ENCODE results near the gene ALKAL2.

Gene ALKAL2

GRCh38 chr2:246489-247144 lies 41.3 kb downstream of the ALKAL2 start:
- no peak for DNase-seq (ENCODE audit: extremely low read depth, insufficient read length)

GRCh38 chr2:244547-244946 lies 43.3 kb downstream of the ALKAL2 start:
- Histone ChIP-seq H3K27me3 (replicated peaks; ENCODE audit: control insufficient read depth, insufficient read depth, low read length) (no peaks in the 10 kb centered on the region), H3K36me3 (ENCODE audit: control insufficient read depth, insufficient read depth, low read length) (no peaks in the 10 kb centered on the region; the same call in none of the 2 replicates), H3K4me3 (replicated peaks; ENCODE audit: low read depth, low read length) (no peak overlapping the region)
- TF ChIP-seq, protein P1, sequence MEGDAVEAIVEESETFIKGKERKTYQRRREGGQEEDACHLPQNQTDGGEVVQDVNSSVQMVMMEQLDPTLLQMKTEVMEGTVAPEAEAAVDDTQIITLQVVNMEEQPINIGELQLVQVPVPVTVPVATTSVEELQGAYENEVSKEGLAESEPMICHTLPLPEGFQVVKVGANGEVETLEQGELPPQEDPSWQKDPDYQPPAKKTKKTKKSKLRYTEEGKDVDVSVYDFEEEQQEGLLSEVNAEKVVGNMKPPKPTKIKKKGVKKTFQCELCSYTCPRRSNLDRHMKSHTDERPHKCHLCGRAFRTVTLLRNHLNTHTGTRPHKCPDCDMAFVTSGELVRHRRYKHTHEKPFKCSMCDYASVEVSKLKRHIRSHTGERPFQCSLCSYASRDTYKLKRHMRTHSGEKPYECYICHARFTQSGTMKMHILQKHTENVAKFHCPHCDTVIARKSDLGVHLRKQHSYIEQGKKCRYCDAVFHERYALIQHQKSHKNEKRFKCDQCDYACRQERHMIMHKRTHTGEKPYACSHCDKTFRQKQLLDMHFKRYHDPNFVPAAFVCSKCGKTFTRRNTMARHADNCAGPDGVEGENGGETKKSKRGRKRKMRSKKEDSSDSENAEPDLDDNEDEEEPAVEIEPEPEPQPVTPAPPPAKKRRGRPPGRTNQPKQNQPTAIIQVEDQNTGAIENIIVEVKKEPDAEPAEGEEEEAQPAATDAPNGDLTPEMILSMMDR (IDR thresholded peaks at IDR 0.05; ENCODE audit: insufficient read depth, low read length, poor library complexity, severe bottlenecking) = no peak
- DNase-seq (ENCODE audit: extremely low read depth, insufficient read length) = no peak

More at GRCh38 chr2:246489-247144, 41.3 kb downstream of the ALKAL2 start:
- Histone ChIP-seq H3K4me3 (replicated peaks; ENCODE audit: low read depth, low read length) (no peak overlapping the region), H3K27me3 (replicated peaks; ENCODE audit: control insufficient read depth, insufficient read depth, low read length) (no peaks in the 10 kb centered on the region), H3K36me3 (ENCODE audit: control insufficient read depth, insufficient read depth, low read length) (no peaks in the 10 kb centered on the region; the same call in 1 of the 2 replicates)
- TF ChIP-seq, protein P1 (IDR thresholded peaks at IDR 0.05; ENCODE audit: insufficient read depth, low read length, poor library complexity, severe bottlenecking) = peak; percentile 62

GRCh38 chr2:238869-239268 lies 49.0 kb downstream of the ALKAL2 start:
- Histone ChIP-seq H3K36me3 (ENCODE audit: control insufficient read depth, insufficient read depth, low read length) (no peaks in the 10 kb centered on the region; the same call in 1 of the 2 replicates), H3K4me3 (replicated peaks; ENCODE audit: low read depth, low read length) (no peak overlapping the region), H3K27me3 (replicated peaks; ENCODE audit: control insufficient read depth, insufficient read depth, low read length) (no peaks in the 10 kb centered on the region)
- DNase-seq (ENCODE audit: extremely low read depth, insufficient read length) = no peak
- TF ChIP-seq, protein P1 (IDR thresholded peaks at IDR 0.05; ENCODE audit: insufficient read depth, low read length, poor library complexity, severe bottlenecking) = no peak

- TF ChIP-seq, protein P1 (IDR thresholded peaks at IDR 0.05; ENCODE audit: insufficient read depth, low read length, poor library complexity, severe bottlenecking) = no peak
- DNase-seq (ENCODE audit: extremely low read depth, insufficient read length) = no peak
- H3K27me3 ChIP-seq (replicated peaks; ENCODE audit: control insufficient read depth, insufficient read depth, low read length) = no peaks in the 10 kb centered on the region
- no peaks in the 10 kb centered on the region; the same call in 1 of the 2 replicates for H3K36me3 ChIP-seq (ENCODE audit: control insufficient read depth, insufficient read depth, low read length)
- H3K4me3 ChIP-seq (replicated peaks; ENCODE audit: low read depth, low read length) = no peak overlapping the region
These were observed 49.5 kb downstream of the ALKAL2 start for GRCh38 chr2:238431-238830.

DNA sequence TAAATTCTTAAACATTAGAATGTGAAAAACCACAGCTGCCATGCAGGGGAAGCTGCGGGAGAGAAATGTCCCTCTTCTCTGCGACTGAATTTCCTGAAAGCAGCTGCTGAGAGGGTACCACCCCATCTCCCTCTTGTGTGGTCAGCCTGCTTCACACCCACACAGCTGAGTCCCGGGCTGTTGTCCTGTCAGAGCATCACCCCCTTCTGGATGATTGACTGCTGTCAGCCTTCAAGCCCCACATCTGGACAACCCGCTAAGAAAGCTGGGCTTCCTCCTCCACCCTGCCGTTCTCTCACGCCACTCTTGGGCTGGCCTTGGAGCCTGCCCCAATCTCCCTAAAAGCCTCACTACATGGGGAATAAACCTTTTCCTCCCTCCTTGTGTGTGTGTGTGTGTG lies 50.0 kb downstream of the ALKAL2 start:
- TF ChIP-seq, protein P1 (IDR thresholded peaks at IDR 0.05; ENCODE audit: insufficient read depth, low read length, poor library complexity, severe bottlenecking) = no peak

More for the DNA sequence above, 50.0 kb downstream of the ALKAL2 start:
- Histone ChIP-seq H3K4me3 (replicated peaks; ENCODE audit: low read depth, low read length) (no peak overlapping the region), H3K36me3 (ENCODE audit: control insufficient read depth, insufficient read depth, low read length) (no peaks in the 10 kb centered on the region; the same call in 1 of the 2 replicates), H3K27me3 (replicated peaks; ENCODE audit: control insufficient read depth, insufficient read depth, low read length) (no peaks in the 10 kb centered on the region)
- DNase-seq (ENCODE audit: extremely low read depth, insufficient read length) = no peak
